GM21723 (cell line): ENCODE data around the gene RSPH9.
A peak's percentile ranks its signal among the peaks of the same experiment; 100 is the strongest.

ENCODE experiments used
- ATAC-seq: cut with Tn5 transposase; IDR thresholded peaks from one replicate; pipeline ENCODE4 v1.9.1; 2021; ENCODE audit warnings: mild to moderate bottlenecking, moderate library complexity; ENCODE audit not compliant: unreplicated experiment

The RSPH9 gene

DNA sequence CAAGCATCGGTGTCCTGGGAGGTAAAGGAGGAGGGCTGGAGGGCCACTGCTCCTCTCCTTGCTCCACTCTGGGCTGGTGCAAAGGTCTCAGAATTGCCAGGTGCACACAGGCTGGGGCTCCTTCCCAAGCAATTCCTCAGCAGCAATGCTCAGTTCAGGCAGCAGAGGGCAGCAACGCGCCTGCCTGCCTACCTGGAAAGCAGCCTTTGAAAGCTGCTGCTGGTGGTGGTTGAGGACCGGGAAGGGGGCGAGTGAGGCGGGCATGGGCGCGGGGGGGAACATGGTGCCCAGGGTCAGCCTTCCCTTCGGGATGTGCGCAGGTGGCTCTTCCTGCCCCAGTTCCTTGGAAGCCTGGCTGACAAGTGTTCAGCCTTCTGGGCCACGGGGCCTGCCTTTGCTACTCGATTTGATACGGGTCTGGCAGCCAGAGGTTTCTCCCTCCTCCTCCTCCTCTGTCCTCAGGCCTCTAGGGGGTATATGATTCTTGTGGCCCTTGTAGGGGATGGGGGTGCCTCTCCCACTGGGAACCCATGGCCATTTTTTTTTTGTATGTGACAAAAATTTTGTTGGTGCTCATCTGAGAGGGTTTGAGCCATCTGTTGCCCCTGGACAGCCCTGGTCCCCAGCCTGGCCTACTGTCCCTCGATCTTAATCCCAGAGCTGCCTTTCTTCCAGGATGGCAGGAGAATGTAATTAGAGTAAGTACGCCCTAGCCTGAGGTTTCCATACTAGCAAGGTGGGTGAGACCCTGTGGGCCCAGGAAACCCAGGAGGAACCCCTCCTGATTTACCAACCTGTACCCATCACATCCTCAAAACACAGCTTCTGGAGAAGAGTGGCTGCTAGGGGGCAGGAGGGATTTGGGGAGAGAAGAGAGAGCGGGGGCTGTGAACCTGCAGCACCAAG is 22.7 kb downstream of the RSPH9 start:
- peak; percentile 51 for ATAC-seq

- ATAC-seq: peak; percentile 57
Observed at GRCh38 chr6:43668151-43669028, 23.6 kb downstream of the RSPH9 start.

GRCh38 chr6:43669050-43669921 is 24.4 kb downstream of the RSPH9 start:
- no peak for ATAC-seq

GRCh38 chr6:43669922-43670622 is 25.2 kb downstream of the RSPH9 start:
- no peak for ATAC-seq

- no peak for ATAC-seq
Observed at GRCh38 chr6:43670623-43670986, 25.8 kb downstream of the RSPH9 start.

DNA sequence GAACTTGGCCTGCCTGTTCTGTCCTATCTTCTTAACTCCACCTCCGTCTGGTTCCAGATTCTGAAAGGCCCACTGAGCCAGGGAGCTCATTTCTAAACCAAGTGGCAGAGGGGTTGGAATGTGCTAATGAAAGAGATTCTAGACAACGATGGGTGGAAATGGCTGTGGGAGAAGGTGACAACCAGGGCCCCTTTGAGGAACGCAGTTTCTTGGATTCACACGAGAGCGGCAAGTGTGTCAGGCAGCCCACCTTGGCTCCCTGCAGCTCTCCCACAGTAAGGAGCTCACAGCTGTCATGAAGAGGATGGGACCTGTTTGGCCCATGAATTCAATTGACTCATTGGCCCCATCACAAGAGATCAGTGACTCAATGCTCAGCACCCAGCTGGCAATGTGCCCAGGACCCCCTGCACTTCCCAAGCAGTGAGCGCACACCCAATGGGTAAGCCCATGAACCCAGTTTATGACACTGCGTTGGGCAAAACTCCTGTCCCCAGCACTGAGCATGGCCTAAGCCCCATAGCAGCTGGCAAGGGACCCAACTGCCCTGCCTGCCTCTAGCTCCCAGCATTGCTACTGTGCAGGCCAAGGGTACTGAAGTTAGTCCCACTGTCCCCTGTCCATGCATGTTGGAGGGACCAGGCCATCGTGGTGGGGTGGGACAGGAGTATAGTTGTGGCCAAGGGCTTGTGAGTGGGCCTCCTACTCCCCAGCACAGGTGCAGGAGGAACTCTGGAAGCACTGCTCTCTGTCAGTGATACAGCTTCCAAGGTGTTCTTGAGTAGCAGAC is 26.4 kb downstream of the RSPH9 start:
- no peak for ATAC-seq

GRCh38 chr6:43671801-43672690 is 27.2 kb downstream of the RSPH9 start:
- no peak for ATAC-seq

- no peak for ATAC-seq
Observed at GRCh38 chr6:43673444-43674084, 28.7 kb downstream of the RSPH9 start.

GRCh38 chr6:43674291-43674690 is 29.5 kb downstream of the RSPH9 start:
- ATAC-seq: no peak

GRCh38 chr6:43674921-43675320 is 30.1 kb downstream of the RSPH9 start:
- no peak for ATAC-seq

DNA sequence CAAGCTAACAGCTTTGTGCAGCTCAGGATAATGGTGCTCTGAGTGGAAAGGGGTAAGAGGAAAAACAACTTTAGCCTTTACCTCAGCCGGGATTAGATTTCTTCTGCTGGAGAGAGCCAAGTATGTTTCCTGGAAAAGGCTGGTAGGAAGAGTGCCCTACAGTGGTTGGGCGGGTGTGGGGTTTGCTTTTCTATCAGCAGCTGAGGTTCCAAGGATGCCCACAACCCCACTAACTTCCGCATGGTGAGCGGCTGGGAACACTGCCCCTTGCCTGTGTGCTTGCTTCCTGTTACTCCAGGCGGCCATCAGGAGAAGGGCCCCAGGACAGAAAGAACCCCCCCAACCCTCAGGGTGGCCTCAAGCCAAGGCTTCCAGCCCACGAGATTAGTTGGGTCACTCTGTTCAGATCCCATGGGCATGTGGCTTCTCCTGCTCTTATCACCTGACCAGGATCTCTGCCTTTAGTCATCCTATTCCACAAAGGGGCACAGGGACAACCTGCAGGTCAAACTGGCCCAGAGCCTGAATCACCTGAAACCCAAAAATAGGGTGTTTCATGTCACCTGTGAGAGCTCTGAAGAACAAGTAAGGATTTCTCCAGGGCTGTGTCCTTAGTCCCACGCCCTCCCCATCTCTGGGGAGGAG is 32.2 kb downstream of the RSPH9 start:
- no peak for ATAC-seq

- no peak for ATAC-seq
Observed at GRCh38 chr6:43677759-43678158, 32.9 kb downstream of the RSPH9 start.

- ATAC-seq: no peak
Observed at GRCh38 chr6:43678341-43678740, 33.5 kb downstream of the RSPH9 start.

- no peak for ATAC-seq
Observed at GRCh38 chr6:43679057-43679456, 34.2 kb downstream of the RSPH9 start.

DNA sequence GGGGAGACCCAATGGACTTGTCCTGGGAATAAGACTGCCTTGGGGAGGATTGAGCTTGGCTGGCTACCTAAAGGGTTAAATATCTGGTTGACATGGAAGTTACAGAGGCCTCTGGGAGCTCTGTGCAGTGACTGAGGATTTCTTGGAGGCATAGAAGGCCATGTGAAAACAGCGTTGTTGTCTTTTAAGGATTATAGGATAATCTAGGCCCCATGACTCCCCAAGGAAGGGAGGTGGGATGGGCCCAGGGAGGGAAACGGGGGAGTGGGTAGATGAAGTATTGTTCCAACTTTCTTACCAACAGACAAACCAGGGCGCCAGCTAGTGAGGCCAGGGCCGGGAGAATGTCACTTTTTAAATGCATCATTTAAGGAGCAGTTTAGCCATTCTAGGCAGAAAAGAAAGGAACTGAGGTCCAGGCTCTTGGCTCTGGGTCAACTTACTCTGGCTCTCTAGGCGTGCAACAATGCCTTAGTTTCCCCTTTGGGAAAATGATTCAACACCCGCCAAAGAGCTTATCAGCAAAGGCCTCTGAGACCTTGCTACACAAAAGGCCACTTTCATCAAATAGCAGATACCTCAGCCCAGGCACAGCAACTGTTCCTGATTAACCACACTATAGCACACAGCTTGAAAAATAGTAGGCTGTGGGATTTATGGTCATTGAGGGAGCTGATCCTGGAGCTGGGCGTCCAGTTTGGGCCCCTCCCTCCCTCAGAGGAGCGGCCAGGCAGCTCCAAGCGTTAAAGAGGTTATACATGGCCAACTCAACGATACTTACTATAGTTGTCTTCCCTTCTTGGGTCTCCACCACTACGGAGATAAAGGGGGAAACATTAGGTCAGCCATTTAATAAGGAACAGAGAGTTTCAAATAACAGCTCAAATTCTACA is 35.7 kb downstream of the RSPH9 start:
- no peak for ATAC-seq

DNA sequence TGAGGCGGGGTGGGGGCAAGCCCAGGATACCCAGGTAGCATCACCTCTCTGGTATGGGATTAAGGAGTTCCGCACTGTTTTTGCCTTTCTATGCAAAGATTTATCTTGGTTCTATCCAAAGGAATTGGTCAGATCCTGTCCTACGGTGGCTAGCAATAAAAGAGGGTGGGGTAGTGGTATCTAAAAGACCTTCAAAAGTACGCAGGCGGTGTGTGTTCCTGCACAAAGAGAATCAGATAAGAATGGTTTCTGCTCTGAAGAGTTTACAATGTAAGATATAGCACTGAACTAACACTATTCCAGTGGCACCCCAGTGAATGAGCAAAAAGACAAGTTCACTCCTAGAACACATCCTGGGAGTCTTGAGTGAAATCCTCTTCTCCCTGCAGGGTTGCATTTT is 36.5 kb downstream of the RSPH9 start:
- ATAC-seq: no peak
